H1 (cell line): ENCODE results near the gene ANKRD53. TPM values are rescaled to one million over a fixed set of nuclear protein-coding genes. Genes with fewer than 3 reads are reported as not detected.

Experiments used
- CHD7 ChIP-seq: fragments of 300-600 bp; sonication (generic); IDR thresholded peaks from 2 replicates; pipeline ENCODE4 v1.7.1; 2012; ENCODE audit warnings: low read length, moderate library complexity, mild to moderate bottlenecking, inconsistent platforms; ENCODE audit not compliant: insufficient replicate concordance
- E2F6 ChIP-seq: IDR thresholded peaks from 2 replicates; pipeline ENCODE4 v1.6.1; 2012; ENCODE audit warnings: inconsistent platforms
- polyA plus RNA-seq, 7 experiments: library from polyadenylated mRNA; depleted of rRNA in 3 of 7; stranded (reverse) in 5 of 7; unstranded in 2 of 7; fragments of >200 nt in 5 of 7; fragments of 200-250 nt in 2 of 7; gene quantifications; 1 replicate in 5 of 7; 2 replicates in 1 of 7; 4 replicates in 1 of 7; pipeline versions ENCODE4 v1.2.1 to v1.2.3, GENCODE V29; 2011 to 2013; ENCODE audit warnings: missing spikeins in 2 of 7, mixed read lengths in 2 of 7
- total RNA-seq: library from RNA; stranded (reverse); fragmentation: NEBNext Ultra II Directional; extraction: Animal tissue kit (Norgen Biotek cat#: 25700); gene quantifications from 2 replicates; pipeline ENCODE4 v1.2.1, GENCODE V29; 2021

Gene ANKRD53
- total and polyA plus RNA-seq, 2 of the 8 experiments (the other 6 are each of a cell fraction or from before 2014, with no cell fraction given): 0.39 to 0.70 TPM

GRCh38 chr2:70960833-70961647 is 17.4 kb upstream of the ANKRD53 start (continued):
- TF ChIP-seq CHD7 (no peak), E2F6 (0 out of 2 replicates have a peak, but pooled peaks have one; percentile 31)
